ENCODE data around the gene BCL2.

Gene BCL2

DNA sequence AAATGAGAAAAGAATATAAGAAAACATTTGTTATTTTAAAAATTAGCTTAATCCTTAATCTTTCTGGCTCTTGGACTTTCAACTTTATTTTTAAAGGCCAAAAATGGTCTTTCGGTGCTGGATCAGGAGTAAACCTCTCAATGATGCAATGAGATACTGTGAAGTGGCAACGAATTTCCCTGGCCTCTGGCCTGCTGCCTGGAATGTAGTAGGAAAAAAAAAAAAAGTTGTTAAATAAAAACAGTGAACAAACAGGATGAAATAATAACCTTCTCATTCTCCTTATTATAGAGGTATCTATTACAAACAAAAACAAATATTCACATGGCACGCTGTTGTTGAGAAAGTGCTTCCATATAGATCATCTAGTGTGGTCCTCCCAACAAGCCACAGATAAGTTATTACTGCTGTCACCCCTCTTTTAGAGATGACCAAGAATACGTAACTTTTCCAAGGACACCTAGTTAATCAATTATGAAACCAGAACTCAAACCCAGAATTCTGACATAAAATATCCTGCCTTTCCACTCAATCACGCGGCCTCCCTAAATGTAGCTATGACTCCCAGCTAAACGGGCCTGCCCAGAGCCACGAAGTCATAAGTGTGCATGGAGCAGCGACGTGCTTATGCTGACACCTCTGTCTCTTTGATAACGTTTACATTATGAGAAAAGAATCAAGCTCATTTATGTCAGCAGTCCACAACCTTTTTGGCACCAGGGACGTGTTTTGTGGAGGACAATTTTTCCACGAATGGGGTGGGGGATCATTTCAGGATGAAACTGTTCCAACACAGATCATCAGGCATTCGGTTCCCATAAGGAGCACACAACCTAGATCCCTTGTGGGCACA lies 170.9 kb downstream of the BCL2 start:
- peak; percentile 36 for DNase-seq (ENCODE audit: low read depth)
- in situ Hi-C loops (cut with HindIII; ENCODE audit: low sequenced_read_pairs) = no loop called here
- H3K4me3 ChIP-seq (ENCODE audit: low read depth, low read length) = no peak overlapping the region
- TF ChIP-seq, protein P1, sequence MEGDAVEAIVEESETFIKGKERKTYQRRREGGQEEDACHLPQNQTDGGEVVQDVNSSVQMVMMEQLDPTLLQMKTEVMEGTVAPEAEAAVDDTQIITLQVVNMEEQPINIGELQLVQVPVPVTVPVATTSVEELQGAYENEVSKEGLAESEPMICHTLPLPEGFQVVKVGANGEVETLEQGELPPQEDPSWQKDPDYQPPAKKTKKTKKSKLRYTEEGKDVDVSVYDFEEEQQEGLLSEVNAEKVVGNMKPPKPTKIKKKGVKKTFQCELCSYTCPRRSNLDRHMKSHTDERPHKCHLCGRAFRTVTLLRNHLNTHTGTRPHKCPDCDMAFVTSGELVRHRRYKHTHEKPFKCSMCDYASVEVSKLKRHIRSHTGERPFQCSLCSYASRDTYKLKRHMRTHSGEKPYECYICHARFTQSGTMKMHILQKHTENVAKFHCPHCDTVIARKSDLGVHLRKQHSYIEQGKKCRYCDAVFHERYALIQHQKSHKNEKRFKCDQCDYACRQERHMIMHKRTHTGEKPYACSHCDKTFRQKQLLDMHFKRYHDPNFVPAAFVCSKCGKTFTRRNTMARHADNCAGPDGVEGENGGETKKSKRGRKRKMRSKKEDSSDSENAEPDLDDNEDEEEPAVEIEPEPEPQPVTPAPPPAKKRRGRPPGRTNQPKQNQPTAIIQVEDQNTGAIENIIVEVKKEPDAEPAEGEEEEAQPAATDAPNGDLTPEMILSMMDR (IDR thresholded peaks at IDR 0.05; ENCODE audit: low read depth, low read length, missing control alignments) = no peak

DNA sequence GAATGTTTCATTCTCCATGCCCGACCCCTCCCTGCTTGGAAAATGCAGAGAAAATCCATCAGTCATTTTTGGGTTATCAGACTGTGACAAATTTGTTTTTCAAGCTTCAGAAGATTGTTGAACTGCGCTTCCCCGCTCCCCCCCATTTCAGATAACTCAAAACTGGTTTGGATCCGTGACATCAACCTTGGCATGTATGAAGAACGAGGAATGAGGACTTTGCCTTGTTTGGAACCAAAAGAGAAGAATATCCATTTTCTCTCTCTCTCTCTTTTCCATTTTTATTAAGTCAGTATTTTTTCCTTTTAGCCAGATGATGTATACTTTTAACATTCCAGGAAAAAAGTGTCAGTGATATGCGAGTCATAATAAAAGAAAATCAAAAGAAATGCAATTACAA lies 171.6 kb downstream of the BCL2 start:
- in situ Hi-C loops (cut with HindIII; ENCODE audit: low sequenced_read_pairs) = no loop called here
- DNase-seq (ENCODE audit: low read depth) = no peak
- TF ChIP-seq, protein P1 (IDR thresholded peaks at IDR 0.05; ENCODE audit: low read depth, low read length, missing control alignments) = no peak
- H3K4me3 ChIP-seq (ENCODE audit: low read depth, low read length) = no peak overlapping the region

DNA sequence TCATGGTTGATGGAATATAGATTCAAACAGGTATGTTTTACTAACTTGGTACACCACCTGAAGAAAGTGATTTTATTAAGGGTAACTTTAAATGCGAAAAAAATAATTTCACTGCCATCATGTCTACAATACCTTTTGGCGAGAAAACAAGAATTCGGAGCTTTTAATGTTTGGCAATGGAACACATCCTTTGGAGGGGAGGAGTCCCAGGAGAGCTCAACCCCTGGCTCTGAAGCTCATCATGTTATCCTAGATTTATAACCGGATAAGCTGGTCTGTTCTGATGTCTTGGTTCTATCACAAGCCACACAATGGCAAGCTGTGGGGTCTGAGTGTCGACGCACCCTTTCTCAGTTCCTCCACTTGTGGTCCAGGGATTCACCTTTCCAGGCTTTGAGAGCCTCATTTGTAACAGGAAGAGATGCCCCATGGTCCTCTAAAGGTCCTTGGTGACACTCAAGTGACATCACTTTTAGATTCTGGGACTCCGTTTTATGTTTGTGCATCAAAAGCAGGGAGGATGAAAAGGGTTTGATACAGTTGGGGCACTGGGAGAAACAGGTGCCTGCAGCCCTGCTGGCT lies 172.7 kb downstream of the BCL2 start:
- DNase-seq (ENCODE audit: low read depth) = no peak
- TF ChIP-seq, protein P1 (IDR thresholded peaks at IDR 0.05; ENCODE audit: low read depth, low read length, missing control alignments) = no peak

DNA sequence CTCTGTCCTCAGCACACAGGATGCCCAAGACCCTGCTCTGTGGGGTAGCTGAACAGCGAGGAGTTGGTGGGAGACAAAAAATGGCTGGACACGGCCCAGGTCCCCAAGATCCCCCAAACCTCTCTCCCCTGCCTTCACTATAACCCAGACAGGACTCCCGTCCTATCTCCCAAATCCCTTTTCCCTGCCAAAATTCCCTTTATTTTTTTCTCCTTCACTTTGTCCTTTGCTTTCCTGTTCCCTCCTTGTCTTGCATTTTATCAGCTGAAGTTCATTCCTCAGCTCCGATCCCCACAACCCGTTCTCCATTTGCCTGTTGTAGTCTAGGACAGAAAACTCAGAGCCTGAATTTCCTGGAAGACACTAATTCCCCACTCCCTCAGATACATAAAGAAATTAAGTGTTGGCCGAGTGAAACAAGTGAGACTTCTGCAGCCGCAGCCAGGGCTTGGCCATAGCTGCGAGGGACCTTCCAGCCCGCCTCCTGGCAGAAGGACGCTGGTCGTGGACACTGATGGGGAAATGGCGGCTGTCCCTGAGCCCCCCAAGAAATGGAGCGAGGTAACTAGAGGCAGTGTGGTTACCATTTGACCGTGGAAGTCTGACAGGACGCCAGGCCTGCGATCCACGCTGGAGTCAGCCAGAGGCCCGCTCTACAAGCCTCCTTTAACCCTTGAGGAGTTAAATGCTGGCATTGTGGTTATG lies 173.6 kb downstream of the BCL2 start:
- no peak overlapping the region for H3K4me3 ChIP-seq (ENCODE audit: low read depth, low read length)
- in situ Hi-C loops (cut with HindIII; ENCODE audit: low sequenced_read_pairs) = no loop called here
- TF ChIP-seq, protein P1 (IDR thresholded peaks at IDR 0.05; ENCODE audit: low read depth, low read length, missing control alignments) = no peak
- DNase-seq (ENCODE audit: low read depth) = no peak

More for the DNA sequence above, 172.7 kb downstream of the BCL2 start:
- in situ Hi-C loops (cut with HindIII; ENCODE audit: low sequenced_read_pairs) = no loop called here
- H3K4me3 ChIP-seq (ENCODE audit: low read depth, low read length) = no peak overlapping the region

DNA sequence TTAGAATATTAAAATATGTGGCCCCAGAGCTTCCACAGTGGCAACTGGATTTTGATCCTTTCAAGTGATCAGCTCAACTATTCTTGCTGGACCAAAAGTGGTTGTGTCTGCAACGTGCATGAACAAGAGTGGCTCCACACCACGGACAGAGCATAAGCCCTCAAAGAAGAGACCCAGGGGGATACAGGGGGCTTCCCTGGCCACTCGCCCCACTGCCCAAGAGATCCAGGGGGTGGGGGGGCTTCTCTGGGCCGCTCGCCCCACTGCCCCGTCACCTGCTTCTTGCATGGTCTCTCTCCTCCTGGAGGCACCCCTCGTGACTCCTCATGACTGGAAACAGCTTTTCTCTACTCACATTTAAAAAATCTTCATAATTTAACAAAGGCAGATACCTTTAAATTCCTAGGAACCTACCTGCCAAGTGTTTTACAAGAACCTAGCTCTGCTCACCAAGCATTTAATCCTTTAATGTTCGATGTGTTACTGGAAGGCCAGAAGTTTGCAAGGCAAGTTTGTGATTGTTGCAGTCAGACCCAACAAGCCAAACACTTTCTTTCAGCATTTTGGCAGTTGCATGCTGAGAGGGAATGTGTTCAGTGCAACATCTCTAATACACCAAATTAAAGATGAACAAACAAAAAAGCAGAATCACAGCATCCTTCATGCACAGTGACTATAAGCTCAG lies 174.3 kb downstream of the BCL2 start:
- in situ Hi-C loops (cut with HindIII; ENCODE audit: low sequenced_read_pairs) = no loop called here
- DNase-seq (ENCODE audit: low read depth) = no peak
- TF ChIP-seq, protein P1 (IDR thresholded peaks at IDR 0.05; ENCODE audit: low read depth, low read length, missing control alignments) = no peak
- no peak overlapping the region for H3K4me3 ChIP-seq (ENCODE audit: low read depth, low read length)

DNA sequence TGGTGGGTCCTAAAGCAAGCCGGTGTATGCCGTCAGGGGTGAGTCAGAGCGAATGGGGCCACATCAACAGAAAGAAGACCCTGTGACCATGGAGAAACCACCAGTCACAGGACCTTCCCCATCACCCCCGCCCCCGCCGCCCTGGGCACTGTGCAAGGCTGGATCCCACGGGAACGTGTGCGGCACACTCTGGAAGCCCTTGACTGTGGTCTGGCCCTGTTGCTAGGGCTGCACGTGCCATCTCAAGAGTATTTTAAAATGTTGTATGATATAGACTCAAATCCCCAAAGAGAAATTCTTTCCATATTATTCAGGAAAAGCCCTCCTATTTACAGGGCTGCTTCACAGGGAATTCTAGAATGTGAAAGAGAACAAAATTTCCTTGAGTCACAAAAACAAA lies 174.8 kb downstream of the BCL2 start:
- TF ChIP-seq, protein P1 (IDR thresholded peaks at IDR 0.05; ENCODE audit: low read depth, low read length, missing control alignments) = no peak
- H3K4me3 ChIP-seq (ENCODE audit: low read depth, low read length) = no peak overlapping the region
- no peak for DNase-seq (ENCODE audit: low read depth)
- in situ Hi-C loops (cut with HindIII; ENCODE audit: low sequenced_read_pairs) = no loop called here

Measured in astrocyte of the cerebellum (primary cell).